C4-2B (cell line): Measurements from ENCODE around the gene ANKRD11.

Experiments used
- CTCF ChIP-seq: fragments of 450-650 bp; conservative IDR thresholded peaks from 2 replicates; pipeline ENCODE4 v1.5.1; 2017; ENCODE audit warnings: mild to moderate bottlenecking
- ZFX ChIP-seq: fragments of 450-650 bp; IDR thresholded peaks from 2 replicates; pipeline ENCODE4 v1.6.1; 2017

DNA sequence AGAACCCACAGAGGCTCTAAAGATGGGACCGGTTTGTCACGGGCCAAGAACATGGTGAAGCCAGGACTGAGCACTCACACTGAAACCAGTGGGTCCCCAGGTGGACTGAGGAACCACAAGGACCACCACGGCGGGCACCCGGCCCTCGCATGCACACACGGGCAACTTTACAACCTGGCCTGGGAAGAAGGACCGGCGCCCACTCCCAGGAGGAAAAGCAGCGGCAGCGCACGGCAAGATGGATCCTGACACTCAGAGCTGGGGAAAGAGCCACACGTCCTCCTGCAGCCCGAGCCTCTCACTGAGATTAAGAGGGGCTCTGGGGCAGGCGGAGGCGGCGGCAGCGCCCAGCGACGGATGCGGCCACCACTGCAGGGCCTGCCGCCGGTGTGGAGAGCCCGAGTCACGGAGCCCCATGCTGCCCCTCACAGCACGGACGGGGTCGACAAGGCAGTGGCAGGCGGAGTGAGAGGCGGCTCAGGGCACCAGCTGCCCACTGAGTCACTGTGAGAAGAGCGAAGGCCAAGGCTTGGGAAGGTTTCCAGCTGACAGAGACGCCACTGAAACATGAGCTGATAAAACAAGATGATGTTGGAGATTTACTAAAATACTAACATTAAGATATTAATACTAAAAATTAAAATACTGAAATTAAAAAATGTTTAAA, 118.3 kb downstream of the ANKRD11 start:
- no peak for TF ChIP-seq CTCF
- no peak for TF ChIP-seq ZFX
